Measurements from ENCODE around the gene VPS8. TPM values are rescaled to one million over a fixed set of nuclear protein-coding genes. Genes with fewer than 3 reads are reported as not detected.
A peak's percentile ranks its signal among the peaks of the same experiment; 100 is the strongest.

The VPS8 gene
- total RNA-seq, 2 experiments from 2014 or later: 20.0 to 22.9 TPM

DNA sequence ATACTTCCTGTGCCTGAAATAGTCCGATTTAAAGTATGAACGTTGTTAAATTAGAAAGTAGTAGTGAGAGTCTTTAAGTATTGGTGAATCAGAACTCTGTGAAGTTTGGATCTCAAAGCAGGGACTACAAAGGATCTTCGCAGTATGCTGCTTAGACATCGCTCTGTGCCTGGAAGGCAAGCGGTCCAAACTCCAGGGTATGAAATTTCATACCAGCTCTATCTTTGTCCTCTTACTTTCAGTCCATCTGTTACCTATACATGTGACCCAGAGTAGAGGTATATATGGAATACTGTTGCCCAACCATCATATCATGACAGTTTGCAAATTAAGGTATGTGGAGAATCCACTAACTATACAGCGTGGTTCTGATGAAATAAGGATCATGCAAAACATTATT, 34.5 kb downstream of the VPS8 start:
- no peaks in the 10 kb centered on the region for H3K9me3 Mint-ChIP-seq
- no peak overlapping the region for H3K4me3 Mint-ChIP-seq
- H3K27ac Mint-ChIP-seq: no peak overlapping the region
- DNase-seq: no peak
- no peaks in the 10 kb centered on the region for H3K4me1 Mint-ChIP-seq
- H3K27me3 Mint-ChIP-seq: no peaks in the 10 kb centered on the region
- peaks cover 2% of the 10 kb centered on the region for H3K36me3 Mint-ChIP-seq

DNA sequence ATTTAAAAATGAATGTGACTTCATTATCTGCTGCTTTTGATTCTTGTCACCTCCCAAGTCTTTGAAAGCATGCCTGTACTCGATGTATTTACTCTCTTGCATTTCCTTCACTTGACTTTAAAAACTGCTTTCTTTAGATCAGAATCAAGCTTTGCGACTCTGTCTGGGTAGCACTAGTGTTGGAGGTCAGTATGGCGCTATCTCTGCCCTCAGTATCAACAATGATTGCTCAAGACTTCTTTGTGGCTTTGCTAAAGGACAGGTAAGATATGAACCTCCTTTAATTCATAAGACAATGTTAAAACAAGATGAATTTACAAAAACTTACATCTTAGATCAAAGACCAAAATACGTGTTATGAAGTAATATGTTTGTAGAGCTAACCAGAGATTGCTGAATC, 37.0 kb downstream of the VPS8 start:
- Mint-ChIP-seq H3K36me3 (peaks cover 8% of the 10 kb centered on the region), H3K27ac (no peak overlapping the region), H3K4me3 (no peak overlapping the region), H3K27me3 (no peaks in the 10 kb centered on the region), H3K4me1 (no peaks in the 10 kb centered on the region), H3K9me3 (no peaks in the 10 kb centered on the region)
- no peak for DNase-seq

DNA sequence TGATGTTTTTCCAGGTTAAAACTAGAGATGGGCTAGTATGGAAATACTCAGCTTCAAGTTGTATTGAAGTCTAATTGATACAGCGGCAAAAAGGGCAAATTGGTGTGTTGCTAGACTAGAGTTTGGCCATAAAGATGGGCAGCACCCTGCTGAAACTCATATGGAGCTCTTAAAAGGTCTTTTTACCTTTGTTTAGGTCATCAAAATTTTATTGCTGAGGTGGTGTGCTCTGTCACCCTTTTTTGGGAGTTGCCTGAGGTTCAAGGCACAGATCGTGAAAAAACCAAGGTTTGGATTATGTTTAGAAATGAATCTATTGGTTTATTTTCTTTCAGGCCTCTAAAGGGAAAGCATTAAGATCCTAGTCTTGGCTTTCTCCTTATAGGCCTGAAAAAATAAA, 38.2 kb downstream of the VPS8 start:
- Mint-ChIP-seq H3K4me1 (no peaks in the 10 kb centered on the region), H3K36me3 (peaks cover 14% of the 10 kb centered on the region), H3K27ac (no peak overlapping the region), H3K9me3 (no peaks in the 10 kb centered on the region), H3K4me3 (no peak overlapping the region), H3K27me3 (no peaks in the 10 kb centered on the region)
- no peak for DNase-seq

DNA sequence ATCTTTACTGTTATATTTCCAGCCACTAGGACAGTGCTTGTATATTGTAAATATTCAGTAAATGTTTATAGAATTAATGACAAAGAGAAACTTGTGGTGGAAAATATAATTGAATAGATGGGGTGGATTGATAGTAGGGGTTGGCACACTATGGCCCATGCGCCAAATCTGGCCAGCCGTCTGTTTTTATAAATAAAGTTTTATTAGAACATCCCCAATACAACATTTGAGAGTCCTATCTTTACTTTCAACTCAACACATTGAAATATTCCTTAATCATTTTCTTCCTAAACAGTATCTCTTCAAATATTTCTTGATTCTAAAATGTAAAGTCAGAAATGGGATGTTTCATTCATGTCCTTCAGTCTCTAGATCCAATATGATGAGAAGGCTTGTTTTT, 45.1 kb downstream of the VPS8 start:
- Mint-ChIP-seq H3K4me1 (no peaks in the 10 kb centered on the region), H3K27ac (no peak overlapping the region), H3K27me3 (no peaks in the 10 kb centered on the region), H3K9me3 (no peaks in the 10 kb centered on the region), H3K36me3 (peaks cover 20% of the 10 kb centered on the region), H3K4me3 (no peak overlapping the region)
- DNase-seq: no peak

DNA sequence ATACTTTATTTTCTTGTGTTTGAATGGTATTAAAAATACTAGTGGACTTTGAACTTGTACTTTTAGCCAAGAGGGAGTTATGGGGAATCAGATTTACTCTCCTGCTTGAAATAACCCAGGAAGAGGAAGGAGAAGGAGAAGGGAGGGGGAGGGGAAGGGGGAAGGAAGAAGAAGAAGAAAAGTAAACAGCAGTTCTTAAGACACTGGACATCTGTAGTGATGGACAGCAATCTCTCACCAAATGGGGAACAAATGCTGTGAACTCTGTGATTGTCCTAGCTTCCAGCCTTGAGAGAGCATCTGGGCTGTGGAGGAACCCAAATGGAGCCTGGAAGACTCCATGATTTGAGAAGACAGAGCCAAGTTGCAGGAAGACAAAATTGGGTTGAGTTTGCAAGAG, 52.0 kb downstream of the VPS8 start:
- Mint-ChIP-seq H3K4me3 (no peak overlapping the region), H3K36me3 (peaks cover 7% of the 10 kb centered on the region), H3K4me1 (no peaks in the 10 kb centered on the region), H3K27ac (no peak overlapping the region), H3K9me3 (no peaks in the 10 kb centered on the region), H3K27me3 (no peaks in the 10 kb centered on the region)
- no peak for DNase-seq

DNA sequence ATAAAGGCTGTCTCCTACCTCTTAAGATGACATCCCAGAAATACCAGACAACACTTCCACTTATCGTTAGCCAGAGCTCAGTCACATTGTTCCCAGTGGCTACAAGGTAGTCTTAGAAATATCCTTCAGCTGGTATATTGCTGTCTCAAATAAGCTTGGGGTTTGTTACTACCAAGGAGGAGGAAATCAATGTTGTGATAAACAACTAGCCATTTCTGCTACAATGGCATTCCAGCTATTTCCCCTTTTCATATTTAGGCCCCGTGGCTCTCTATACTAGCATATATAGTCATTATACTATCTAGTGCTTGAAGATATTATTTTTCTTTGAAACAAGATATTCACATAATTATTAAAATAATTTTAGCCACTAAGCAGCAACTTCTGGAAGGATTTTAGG, 56.5 kb downstream of the VPS8 start:
- Mint-ChIP-seq H3K4me1 (peaks cover 10% of the 10 kb centered on the region), H3K27ac (no peak overlapping the region), H3K9me3 (no peaks in the 10 kb centered on the region), H3K4me3 (no peak overlapping the region), H3K36me3 (peaks cover 3% of the 10 kb centered on the region), H3K27me3 (no peaks in the 10 kb centered on the region)
- DNase-seq: no peak

DNA sequence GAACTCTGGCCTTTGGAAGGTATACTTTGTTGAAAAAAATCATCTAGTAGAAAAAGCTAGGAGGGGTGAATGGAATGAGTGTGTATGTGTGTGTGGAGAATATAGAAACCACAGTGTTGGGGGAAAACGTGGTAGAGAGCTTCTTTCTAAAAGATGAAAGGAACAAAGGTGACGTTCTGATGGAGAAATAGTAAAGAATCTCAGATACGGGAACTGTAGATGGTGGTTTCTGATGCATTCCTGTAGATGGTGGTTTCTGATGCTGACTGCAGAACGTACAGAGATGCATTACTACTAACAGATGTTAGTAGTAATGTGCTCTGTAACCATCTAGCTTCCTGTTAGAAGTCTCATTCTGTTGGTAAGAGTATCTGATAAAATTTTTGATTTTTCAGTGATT, 60.2 kb downstream of the VPS8 start:
- Mint-ChIP-seq H3K27ac (peak overlapping the region; percentile 52), H3K36me3 (peaks cover 3% of the 10 kb centered on the region), H3K4me3 (no peak overlapping the region)

DNA sequence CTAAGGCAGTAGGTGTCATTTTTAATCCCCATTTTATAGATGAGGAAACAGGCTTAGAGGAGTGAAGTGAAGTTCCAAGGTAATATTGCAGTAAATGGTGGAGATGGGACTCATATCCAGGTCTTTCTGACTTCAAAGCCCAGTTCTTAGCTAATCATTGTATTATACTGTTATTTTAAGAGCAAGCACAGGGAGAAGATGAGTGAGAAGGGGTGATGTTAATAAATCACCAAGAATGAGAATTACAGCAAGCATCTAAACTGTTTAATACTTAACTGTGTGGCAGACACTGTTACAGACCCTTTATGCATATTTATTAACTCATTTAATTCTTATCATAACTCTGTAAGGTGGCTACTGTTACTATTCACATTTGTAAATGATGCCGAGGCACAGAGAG, 61.2 kb downstream of the VPS8 start:
- Mint-ChIP-seq H3K27me3 (no peaks in the 10 kb centered on the region), H3K4me1 (peaks cover 10% of the 10 kb centered on the region), H3K4me3 (no peak overlapping the region), H3K9me3 (no peaks in the 10 kb centered on the region), H3K36me3 (peaks cover 3% of the 10 kb centered on the region), H3K27ac (no peak overlapping the region)
- no peak for DNase-seq

More for the DNA sequence above, 60.2 kb downstream of the VPS8 start:
- H3K4me1 Mint-ChIP-seq: peaks cover 10% of the 10 kb centered on the region
- no peaks in the 10 kb centered on the region for H3K27me3 Mint-ChIP-seq
- no peak for DNase-seq
- no peaks in the 10 kb centered on the region for H3K9me3 Mint-ChIP-seq

DNA sequence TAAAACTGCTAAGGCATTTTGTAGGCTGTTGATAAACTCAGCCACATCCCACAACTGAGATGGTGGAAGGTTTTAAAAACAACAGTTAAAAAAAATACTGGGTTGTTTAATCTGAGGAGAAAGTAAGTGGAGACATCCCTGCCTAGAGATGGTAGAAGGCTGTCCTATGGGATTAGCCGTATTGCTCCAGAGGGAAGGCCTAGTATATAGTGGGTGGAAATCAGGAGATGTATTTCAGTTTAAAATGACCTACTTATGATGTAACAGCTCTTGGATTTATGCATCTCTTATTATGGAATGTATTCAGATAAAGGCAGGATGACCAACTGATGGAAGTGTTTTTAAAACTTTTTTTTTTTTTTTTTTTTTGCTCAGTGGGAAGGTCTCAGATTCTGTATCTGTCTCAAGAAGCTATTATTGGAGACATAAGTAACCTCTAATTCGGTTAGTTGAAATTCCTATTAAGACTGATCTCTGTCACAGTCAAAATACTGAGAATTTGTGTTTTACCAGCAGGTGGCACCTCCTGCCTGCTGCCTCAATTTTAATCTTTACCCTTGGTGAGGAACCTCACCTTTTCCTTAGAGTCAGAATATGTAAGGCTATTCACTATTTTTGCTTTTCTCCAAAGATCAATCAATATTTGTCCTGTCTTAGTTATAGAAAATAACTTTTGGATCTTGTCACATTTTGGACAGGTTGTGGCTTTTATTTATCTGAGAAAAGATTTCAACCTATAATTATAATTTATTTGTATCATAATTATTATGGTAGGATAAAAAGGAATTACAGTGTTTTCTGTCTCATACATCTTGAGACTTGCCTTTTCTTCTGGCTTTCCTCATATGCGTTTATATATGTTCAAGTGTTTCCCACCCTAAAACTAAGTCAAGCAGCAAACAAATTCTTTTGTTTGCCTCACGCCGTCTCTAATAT, 63.0 kb downstream of the VPS8 start:
- no peak overlapping the region for H3K27ac Mint-ChIP-seq
- no peak for DNase-seq
- H3K4me1 Mint-ChIP-seq: peaks cover 10% of the 10 kb centered on the region
- H3K36me3 Mint-ChIP-seq: peaks cover 4% of the 10 kb centered on the region
- H3K27me3 Mint-ChIP-seq: no peaks in the 10 kb centered on the region
- no peaks in the 10 kb centered on the region for H3K9me3 Mint-ChIP-seq
- H3K4me3 Mint-ChIP-seq: no peak overlapping the region

DNA sequence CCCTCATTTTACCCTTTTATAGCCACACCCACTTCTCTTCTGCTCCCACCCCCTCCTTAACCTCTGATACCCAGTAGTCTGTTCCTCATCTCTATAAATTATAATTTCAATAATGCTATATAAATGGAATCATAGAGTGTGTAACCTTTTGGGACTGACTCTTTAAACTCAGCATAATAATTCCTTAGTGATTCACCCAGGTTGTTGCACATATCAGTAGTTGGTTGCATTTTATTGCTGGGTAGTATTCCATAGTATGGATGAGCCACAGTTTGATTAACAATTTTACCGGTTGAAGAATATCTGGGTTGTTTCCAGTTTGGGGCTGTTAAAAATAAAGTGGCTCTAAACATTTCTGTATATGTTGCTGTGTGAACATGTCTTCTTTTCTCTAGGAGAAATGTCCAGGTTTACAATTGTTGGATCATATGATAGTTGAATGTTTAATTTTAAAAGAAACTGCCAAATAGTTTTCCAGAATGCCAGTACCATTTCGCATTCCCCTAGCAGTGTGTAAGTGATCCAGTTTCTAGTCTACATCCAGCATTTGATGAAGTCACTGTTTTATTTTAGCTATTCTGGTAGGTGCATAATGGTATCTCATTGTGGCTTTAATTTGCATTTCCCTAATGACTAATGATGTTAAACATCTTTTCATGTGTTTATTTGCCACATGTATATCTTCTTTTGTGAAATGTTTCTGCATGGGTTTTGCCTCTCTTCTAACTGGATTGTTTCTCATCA, 68.5 kb downstream of the VPS8 start:
- H3K27ac Mint-ChIP-seq: no peak overlapping the region
- H3K36me3 Mint-ChIP-seq: peaks cover 16% of the 10 kb centered on the region
- H3K9me3 Mint-ChIP-seq: no peaks in the 10 kb centered on the region
- H3K4me3 Mint-ChIP-seq: no peak overlapping the region
- H3K27me3 Mint-ChIP-seq: no peaks in the 10 kb centered on the region
- no peaks in the 10 kb centered on the region for H3K4me1 Mint-ChIP-seq
- no peak for DNase-seq

DNA sequence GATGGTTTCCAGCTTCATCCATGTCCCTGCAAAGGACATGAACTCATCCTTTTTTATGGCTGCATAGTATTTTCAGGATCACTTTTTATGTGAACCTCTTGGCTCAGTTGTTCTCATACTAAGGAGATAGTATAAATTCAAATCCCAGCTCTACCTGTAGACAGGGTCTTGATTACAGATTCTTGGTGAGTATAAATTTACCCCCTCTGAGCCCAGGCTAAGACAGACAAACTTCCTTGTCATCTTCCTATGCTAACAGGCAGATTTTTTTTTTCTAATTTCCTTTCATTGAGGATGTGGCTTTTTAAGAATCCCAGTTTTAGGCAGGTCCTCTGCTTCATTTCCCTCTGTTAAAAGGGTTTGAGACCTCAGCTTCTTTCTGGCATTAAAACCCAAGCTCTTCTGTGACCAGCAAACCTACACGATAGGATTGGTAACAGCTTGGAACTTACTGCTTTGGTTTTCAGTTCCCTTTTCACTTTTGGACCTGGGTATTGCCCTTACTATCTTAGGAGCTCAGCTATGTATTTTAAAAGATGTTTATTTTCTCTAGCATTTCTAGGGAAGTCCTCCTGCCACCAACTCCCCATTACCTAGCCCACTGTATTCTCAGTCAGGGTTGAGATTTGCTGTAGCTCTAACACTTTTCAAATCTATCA, 72.5 kb downstream of the VPS8 start:
- Mint-ChIP-seq H3K36me3 (peaks cover 17% of the 10 kb centered on the region), H3K4me3 (no peak overlapping the region)

DNA sequence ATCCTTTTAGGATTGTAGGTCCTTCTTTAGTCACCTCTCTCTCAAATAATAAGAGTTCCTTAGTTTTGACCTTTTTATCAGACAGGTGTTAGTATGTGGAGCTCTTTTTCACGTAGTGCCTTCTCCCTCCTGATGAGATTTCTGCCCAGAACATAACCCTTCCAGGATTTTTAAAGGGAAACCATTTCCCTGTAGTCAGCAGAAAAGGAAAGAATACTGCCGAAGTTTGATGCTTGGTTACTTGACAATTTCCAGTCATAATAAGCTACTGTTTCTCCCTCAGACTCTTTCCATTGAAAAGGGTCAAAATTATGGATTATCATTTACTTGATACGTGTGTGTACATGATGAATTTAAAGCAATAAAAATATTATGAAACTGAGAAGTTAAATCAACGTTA, 73.1 kb downstream of the VPS8 start:
- H3K36me3 Mint-ChIP-seq: peaks cover 15% of the 10 kb centered on the region
- H3K4me3 Mint-ChIP-seq: no peak overlapping the region
- no peaks in the 10 kb centered on the region for H3K4me1 Mint-ChIP-seq
- H3K27ac Mint-ChIP-seq: no peak overlapping the region
- no peak for DNase-seq
- no peaks in the 10 kb centered on the region for H3K27me3 Mint-ChIP-seq
- H3K9me3 Mint-ChIP-seq: no peaks in the 10 kb centered on the region

More for the DNA sequence above, 72.5 kb downstream of the VPS8 start:
- DNase-seq: no peak
- Mint-ChIP-seq H3K9me3 (no peaks in the 10 kb centered on the region), H3K4me1 (no peaks in the 10 kb centered on the region), H3K27ac (no peak overlapping the region), H3K27me3 (no peaks in the 10 kb centered on the region)

DNA sequence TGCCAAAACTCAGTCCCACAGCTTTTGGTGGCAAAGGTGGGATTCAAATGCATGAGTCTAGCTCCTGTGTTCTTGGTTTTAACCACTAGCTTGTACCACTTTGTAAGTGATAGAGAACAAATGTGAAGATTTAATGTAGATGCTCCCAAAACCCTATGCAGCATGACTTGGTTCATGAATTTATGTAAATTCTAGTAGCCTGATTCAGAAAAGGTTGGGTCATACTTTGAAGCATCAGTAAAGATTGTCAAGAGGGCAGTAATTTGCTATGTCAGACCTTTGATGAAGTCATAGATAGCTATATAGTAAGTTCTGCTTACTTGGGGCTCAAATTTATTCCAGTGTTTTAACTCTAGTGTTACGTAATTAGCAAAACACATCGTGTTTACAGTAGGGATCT, 75.6 kb downstream of the VPS8 start:
- no peak overlapping the region for H3K27ac Mint-ChIP-seq
- no peaks in the 10 kb centered on the region for H3K4me1 Mint-ChIP-seq
- H3K36me3 Mint-ChIP-seq: peaks cover 13% of the 10 kb centered on the region
- H3K9me3 Mint-ChIP-seq: no peaks in the 10 kb centered on the region
- no peaks in the 10 kb centered on the region for H3K27me3 Mint-ChIP-seq
- no peak overlapping the region for H3K4me3 Mint-ChIP-seq
- DNase-seq: no peak

DNA sequence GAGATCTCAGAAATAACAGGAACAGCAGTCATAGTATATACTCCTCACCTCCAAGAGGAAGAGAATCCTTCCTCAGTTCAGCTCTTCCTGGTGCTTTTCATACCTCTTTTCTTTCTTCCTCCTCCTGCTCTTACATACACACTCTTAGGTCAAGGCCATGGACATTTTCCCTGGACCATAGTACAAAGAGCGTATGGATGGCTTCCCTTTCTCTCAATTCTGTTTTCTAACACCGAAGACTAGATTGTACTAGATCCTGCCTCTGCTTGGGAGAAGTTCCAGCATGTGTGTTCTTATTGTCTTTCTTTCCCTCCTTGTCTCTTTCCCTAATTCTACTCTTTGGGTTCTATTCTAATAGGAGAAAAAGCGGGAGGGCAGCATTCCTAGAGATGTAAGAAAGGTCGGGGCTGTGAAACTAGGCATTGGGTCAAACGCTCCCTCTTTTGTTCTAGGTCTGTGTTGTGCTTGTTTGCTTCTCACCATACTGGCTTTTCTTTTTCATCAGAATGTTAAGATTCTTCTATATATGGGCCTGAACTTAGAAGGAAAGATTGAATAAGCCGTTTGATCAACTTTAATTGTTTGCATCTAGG, 77.4 kb downstream of the VPS8 start:
- no peak overlapping the region for H3K27ac Mint-ChIP-seq
- DNase-seq: no peak
- no peaks in the 10 kb centered on the region for H3K4me1 Mint-ChIP-seq
- H3K9me3 Mint-ChIP-seq: no peaks in the 10 kb centered on the region
- H3K36me3 Mint-ChIP-seq: peaks cover 2% of the 10 kb centered on the region
- no peaks in the 10 kb centered on the region for H3K27me3 Mint-ChIP-seq
- no peak overlapping the region for H3K4me3 Mint-ChIP-seq

DNA sequence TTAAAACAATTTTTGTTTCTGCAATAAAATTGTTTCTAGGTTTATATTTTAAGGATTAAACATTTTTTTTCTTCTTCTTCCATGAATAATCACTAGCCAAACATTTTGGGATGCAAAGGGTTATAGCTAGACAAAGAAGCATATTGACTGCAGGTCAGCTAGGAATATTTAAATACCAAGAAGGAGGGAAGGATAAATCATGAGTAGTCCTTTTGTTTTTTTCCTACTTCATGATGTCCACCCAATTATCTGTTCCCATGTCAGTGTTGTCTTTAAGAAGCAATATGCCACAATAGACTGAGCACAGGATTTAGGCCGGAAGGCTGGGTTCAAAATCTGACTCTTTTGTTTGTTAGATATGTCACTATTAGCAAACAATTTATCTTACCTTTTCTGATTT, 82.1 kb downstream of the VPS8 start:
- no peak for DNase-seq
- H3K27ac Mint-ChIP-seq: no peak overlapping the region
- no peaks in the 10 kb centered on the region for H3K27me3 Mint-ChIP-seq
- H3K4me3 Mint-ChIP-seq: no peak overlapping the region
- H3K4me1 Mint-ChIP-seq: no peaks in the 10 kb centered on the region
- H3K9me3 Mint-ChIP-seq: no peaks in the 10 kb centered on the region
- peaks cover 2% of the 10 kb centered on the region for H3K36me3 Mint-ChIP-seq
